WTC11 (cell line): ENCODE data around the gene ATP6V0D1. TPM values are rescaled to one million over a fixed set of nuclear protein-coding genes. Genes with fewer than 3 reads are reported as not detected.

Experiments
- ATAC-seq: fragments of 200-7000 bp; cut with Tn5 transposase; 2 replicates; pipeline ENCODE4 v1.10.0; 2021; ENCODE audit warnings: mild to moderate bottlenecking, moderate library complexity
- CTCF ChIA-PET: fragments of 300-600 bp; sonication (Branson Sonifier 250); formaldehyde crosslinking; loops from one replicate; lab custom pipeline; 2021; ENCODE audit warnings: antibody characterized with exemption; lab: Charles Lee
- POLR2A ChIA-PET: fragments of 350-600 bp; sonication (Branson Sonifier 250); formaldehyde crosslinking; loops from one replicate; lab custom pipeline; 2021; ENCODE audit warnings: antibody characterized with exemption; lab: Charles Lee
- DNase-seq: peaks from one replicate; pipeline ENCODE4 v3.0.0; 2021; ENCODE audit warnings: low spot score
- H3K27ac Mint-ChIP-seq: 2 replicates; pipeline ENCODE4 v1.8.0; 2021; ENCODE audit warnings: mixed read lengths
- H3K27me3 Mint-ChIP-seq: 2 replicates; pipeline ENCODE4 v1.8.0; 2021; ENCODE audit warnings: low read depth, mild to moderate bottlenecking, moderate library complexity, mixed read lengths
- H3K36me3 Mint-ChIP-seq: 2 replicates; pipeline ENCODE4 v1.8.0; 2021; ENCODE audit warnings: mixed read lengths
- H3K4me1 Mint-ChIP-seq: 2 replicates; pipeline ENCODE4 v1.8.0; 2022; ENCODE audit warnings: mixed read lengths
- H3K4me3 Mint-ChIP-seq: 2 replicates; pipeline ENCODE4 v1.8.0; 2021; ENCODE audit warnings: mild to moderate bottlenecking, moderate library complexity, mixed read lengths
- H3K9me3 Mint-ChIP-seq: 2 replicates; pipeline ENCODE4 v1.8.0; 2021; ENCODE audit warnings: mixed read lengths
- CTCF ChIP-seq: fragments of 200-600 bp; IDR thresholded peaks from 2 replicates; pipeline ENCODE4 v1.8.0; 2022; ENCODE audit warnings: antibody characterized with exemption
- EMX1 ChIP-seq: fragments of 250-450 bp; sonication (Bioruptor Pico); IDR thresholded peaks from 2 replicates; pipeline ENCODE4 v1.8.0; 2021; ENCODE audit warnings: mild to moderate bottlenecking
- HMGA2 ChIP-seq: fragments of 250-450 bp; sonication (Bioruptor Pico); IDR thresholded peaks from 2 replicates; pipeline ENCODE4 v1.4.0; 2021; ENCODE audit warnings: mild to moderate bottlenecking, moderate library complexity
- JAZF1 ChIP-seq: fragments of 250-450 bp; sonication (Bioruptor Pico); IDR thresholded peaks from 2 replicates; pipeline ENCODE4 v1.9.0; 2021; ENCODE audit warnings: moderate library complexity, mild to moderate bottlenecking, inconsistent platforms
- KAT7 ChIP-seq: sonication (generic); formaldehyde crosslinking; IDR thresholded peaks from 2 replicates; pipeline ENCODE4 v1.8.1; 2023; ENCODE audit warnings: missing genetic modification reagents, mild to moderate bottlenecking, borderline replicate concordance
- NFATC4 ChIP-seq: fragments of 250-450 bp; sonication (Bioruptor Pico); IDR thresholded peaks from 2 replicates; pipeline ENCODE4 v1.9.0; 2021; ENCODE audit warnings: mild to moderate bottlenecking
- NFE2L1 ChIP-seq: sonication (generic); formaldehyde crosslinking; IDR thresholded peaks from 2 replicates; pipeline ENCODE4 v1.8.1; 2023; ENCODE audit warnings: missing genetic modification reagents
- NR1H2 ChIP-seq: sonication (generic); formaldehyde crosslinking; IDR thresholded peaks from 2 replicates; pipeline ENCODE4 v1.9.0; 2021; ENCODE audit warnings: mild to moderate bottlenecking, moderate library complexity, missing genetic modification reagents
- NR2C2 ChIP-seq: sonication (generic); formaldehyde crosslinking; IDR thresholded peaks from 2 replicates; pipeline ENCODE4 v1.8.0; 2022; ENCODE audit warnings: mild to moderate bottlenecking, missing genetic modification reagents
- SMAD3 ChIP-seq: sonication (generic); formaldehyde crosslinking; IDR thresholded peaks from 2 replicates; pipeline ENCODE4 v1.8.0; 2022; ENCODE audit warnings: missing genetic modification reagents, mild to moderate bottlenecking, borderline replicate concordance
- TCF7 ChIP-seq: sonication (generic); formaldehyde crosslinking; IDR thresholded peaks from 2 replicates; pipeline ENCODE4 v1.8.0; 2022; ENCODE audit warnings: mild to moderate bottlenecking, low read depth, missing genetic modification reagents, moderate library complexity
- TEAD1 ChIP-seq: sonication (generic); formaldehyde crosslinking; IDR thresholded peaks from 2 replicates; pipeline ENCODE4 v1.8.0; 2022; ENCODE audit warnings: mild to moderate bottlenecking, missing genetic modification reagents
- TEAD4 ChIP-seq: sonication (generic); formaldehyde crosslinking; IDR thresholded peaks from 2 replicates; pipeline ENCODE4 v1.8.0; 2022; ENCODE audit warnings: mild to moderate bottlenecking, missing genetic modification reagents
- ZMAT4 ChIP-seq: fragments of 250-450 bp; sonication (Bioruptor Pico); IDR thresholded peaks from 2 replicates; pipeline ENCODE4 v1.9.0; 2021; ENCODE audit warnings: mild to moderate bottlenecking
- ZNF121 ChIP-seq: sonication (generic); formaldehyde crosslinking; IDR thresholded peaks from 2 replicates; pipeline ENCODE4 v1.8.0; 2023; ENCODE audit warnings: missing genetic modification reagents
- ZNF423 ChIP-seq: fragments of 250-450 bp; sonication (Bioruptor Pico); IDR thresholded peaks from 2 replicates; pipeline ENCODE4 v2.1.2; 2022; ENCODE audit warnings: mild to moderate bottlenecking, moderate library complexity
- ZNF512 ChIP-seq: sonication (generic); formaldehyde crosslinking; IDR thresholded peaks from 2 replicates; pipeline ENCODE4 v1.8.1; 2022; ENCODE audit warnings: missing genetic modification reagents, borderline replicate concordance
- total RNA-seq: library from RNA; stranded (reverse); gene quantifications from 3 replicates; pipeline ENCODE4 v1.2.3, GENCODE V29; 2021
- TF ChIP-seq, protein P1 (sequence below): sonication (generic); formaldehyde crosslinking; IDR thresholded peaks from 2 replicates; pipeline ENCODE4 v1.8.1; 2023; ENCODE audit warnings: mild to moderate bottlenecking, moderate library complexity, missing genetic modification reagents
- TF ChIP-seq, protein P2 (sequence below): sonication (generic); formaldehyde crosslinking; IDR thresholded peaks from 2 replicates; pipeline ENCODE4 v1.8.1; 2023; ENCODE audit warnings: mild to moderate bottlenecking, missing genetic modification reagents
- TF ChIP-seq, protein P3 (sequence below): sonication (generic); formaldehyde crosslinking; IDR thresholded peaks from 2 replicates; pipeline ENCODE4 v1.8.0; 2022; ENCODE audit warnings: mild to moderate bottlenecking, missing genetic modification reagents

The ATP6V0D1 gene
- total RNA-seq, 1 experiment from 2014 or later, result 44.1 TPM

DNA sequence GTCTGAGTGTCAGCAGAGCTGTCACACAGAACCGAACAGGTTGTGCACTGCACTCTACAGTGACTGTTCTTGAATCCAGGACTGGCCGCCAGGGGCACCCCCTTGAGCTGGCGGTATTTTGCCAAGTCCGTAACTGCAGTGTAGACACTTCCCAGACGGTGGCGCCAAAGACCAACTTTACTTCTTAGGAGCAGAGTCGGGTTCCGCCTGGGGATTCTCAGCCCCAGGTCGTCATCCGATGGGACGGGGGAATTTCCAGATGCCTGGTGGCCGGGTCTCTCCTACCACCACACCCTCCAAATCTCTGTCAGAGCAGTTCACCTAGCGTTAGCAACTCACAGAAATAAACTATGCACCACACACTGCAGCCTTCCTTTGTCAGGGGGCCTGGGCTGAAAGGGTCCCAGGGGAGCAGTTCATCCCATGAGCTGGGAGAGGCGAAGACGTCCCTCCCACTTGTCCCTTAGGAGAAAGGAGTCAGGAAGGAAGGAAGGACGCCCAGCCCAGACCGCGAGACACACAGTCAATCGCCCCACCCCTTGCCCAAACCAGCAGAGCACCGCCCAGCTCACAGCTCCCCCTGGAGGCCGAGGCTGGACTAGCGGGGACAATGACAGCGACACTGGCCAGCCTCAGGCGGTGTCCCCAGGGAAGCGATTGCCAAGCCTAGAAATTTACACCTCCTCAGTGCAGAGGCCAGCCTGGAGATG, 40.3 kb upstream of the ATP6V0D1 start (continued):
- TF ChIP-seq, protein P1, sequence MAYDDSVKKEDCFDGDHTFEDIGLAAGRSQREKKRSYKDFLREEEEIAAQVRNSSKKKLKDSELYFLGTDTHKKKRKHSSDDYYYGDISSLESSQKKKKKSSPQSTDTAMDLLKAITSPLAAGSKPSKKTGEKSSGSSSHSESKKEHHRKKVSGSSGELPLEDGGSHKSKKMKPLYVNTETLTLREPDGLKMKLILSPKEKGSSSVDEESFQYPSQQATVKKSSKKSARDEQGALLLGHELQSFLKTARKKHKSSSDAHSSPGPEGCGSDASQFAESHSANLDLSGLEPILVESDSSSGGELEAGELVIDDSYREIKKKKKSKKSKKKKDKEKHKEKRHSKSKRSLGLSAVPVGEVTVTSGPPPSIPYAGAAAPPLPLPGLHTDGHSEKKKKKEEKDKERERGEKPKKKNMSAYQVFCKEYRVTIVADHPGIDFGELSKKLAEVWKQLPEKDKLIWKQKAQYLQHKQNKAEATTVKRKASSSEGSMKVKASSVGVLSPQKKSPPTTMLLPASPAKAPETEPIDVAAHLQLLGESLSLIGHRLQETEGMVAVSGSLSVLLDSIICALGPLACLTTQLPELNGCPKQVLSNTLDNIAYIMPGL (CRISPR knock-in tag), result peak; percentile 76
- TF ChIP-seq CTCF, result peak; percentile 72
- TF ChIP-seq SMAD3, result no peak
- TF ChIP-seq JAZF1, result no peak
- TF ChIP-seq, protein P2, sequence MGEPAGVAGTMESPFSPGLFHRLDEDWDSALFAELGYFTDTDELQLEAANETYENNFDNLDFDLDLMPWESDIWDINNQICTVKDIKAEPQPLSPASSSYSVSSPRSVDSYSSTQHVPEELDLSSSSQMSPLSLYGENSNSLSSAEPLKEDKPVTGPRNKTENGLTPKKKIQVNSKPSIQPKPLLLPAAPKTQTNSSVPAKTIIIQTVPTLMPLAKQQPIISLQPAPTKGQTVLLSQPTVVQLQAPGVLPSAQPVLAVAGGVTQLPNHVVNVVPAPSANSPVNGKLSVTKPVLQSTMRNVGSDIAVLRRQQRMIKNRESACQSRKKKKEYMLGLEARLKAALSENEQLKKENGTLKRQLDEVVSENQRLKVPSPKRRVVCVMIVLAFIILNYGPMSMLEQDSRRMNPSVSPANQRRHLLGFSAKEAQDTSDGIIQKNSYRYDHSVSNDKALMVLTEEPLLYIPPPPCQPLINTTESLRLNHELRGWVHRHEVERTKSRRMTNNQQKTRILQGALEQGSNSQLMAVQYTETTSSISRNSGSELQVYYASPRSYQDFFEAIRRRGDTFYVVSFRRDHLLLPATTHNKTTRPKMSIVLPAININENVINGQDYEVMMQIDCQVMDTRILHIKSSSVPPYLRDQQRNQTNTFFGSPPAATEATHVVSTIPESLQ (CRISPR knock-in tag), result no peak
- TF ChIP-seq HMGA2 (CRISPR knock-in tag), result no peak
- TF ChIP-seq NFE2L1 (CRISPR knock-in tag), result no peak
- no peak for TF ChIP-seq TCF7
- TF ChIP-seq NR2C2, result no peak
- TF ChIP-seq, protein P3, sequence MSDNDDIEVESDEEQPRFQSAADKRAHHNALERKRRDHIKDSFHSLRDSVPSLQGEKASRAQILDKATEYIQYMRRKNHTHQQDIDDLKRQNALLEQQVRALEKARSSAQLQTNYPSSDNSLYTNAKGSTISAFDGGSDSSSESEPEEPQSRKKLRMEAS, result no peak
- TF ChIP-seq NFATC4 (CRISPR knock-in tag), result no peak

DNA sequence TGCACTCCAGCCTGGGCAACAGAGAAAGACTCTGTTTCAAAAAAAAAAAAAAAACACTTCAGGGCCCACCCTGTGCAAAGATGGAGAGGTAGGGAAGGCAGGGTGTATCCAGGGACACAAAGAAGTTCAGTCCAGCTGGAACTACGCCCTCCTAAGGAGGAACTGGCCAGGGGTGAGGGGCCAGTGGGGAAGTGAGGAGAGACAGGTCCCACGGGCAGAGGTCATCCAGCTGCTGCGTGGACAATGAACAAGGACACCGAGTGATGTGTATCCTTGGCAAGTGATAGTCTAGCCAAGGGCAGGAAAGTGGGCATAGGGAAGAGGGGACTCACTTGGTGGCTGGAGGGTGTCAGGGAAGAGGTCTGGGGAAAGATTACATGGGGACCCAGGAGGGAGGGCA, 38.3 kb upstream of the ATP6V0D1 start:
- Mint-ChIP-seq H3K36me3 (no peaks in the 10 kb centered on the region), H3K4me1 (no peaks in the 10 kb centered on the region), H3K4me3 (no peak overlapping the region), H3K27me3 (peaks cover 76% of the 10 kb centered on the region), H3K9me3 (no peaks in the 10 kb centered on the region), H3K27ac (no peak overlapping the region)
- POLR2A ChIA-PET, result interaction anchor here (0.7 kb wide), 1 partner anchor 168 kb away, joined by 3 read pairs; no protein-coding TSS in a partner anchor
- no peak for ATAC-seq
- CTCF ChIA-PET, result interaction anchor here (0.9 to 4.5 kb wide), 5 partner anchors 16 to 144 kb away, joined by 5 to 184 read pairs (median 45); partner anchors contain the start of gene RIPOR1
- no peak for DNase-seq
- TF ChIP-seq ZNF121 (no peak), EMX1 (CRISPR knock-in tag) (no peak), KAT7 (no peak), NFE2L1 (CRISPR knock-in tag) (no peak), ZNF423 (CRISPR knock-in tag) (no peak)
- TF ChIP-seq, protein P1 (CRISPR knock-in tag), result no peak

GRCh38 chr16:67518676-67519075, 37.7 kb upstream of the ATP6V0D1 start:
- Mint-ChIP-seq H3K9me3 (no peaks in the 10 kb centered on the region), H3K4me1 (no peaks in the 10 kb centered on the region), H3K36me3 (no peaks in the 10 kb centered on the region), H3K4me3 (no peak overlapping the region), H3K27me3 (peaks cover 70% of the 10 kb centered on the region), H3K27ac (no peak overlapping the region)
- DNase-seq (no peak), ATAC-seq (no peak)
- CTCF ChIA-PET, result interaction anchor here (0.9 to 4.5 kb wide), 2 partner anchors 17 to 24 kb away, joined by 5 to 184 read pairs; partner anchors contain the start of gene RIPOR1
- POLR2A ChIA-PET, result interaction anchor here (0.7 kb wide), 1 partner anchor 168 kb away, joined by 3 read pairs; no protein-coding TSS in a partner anchor
- TF ChIP-seq TEAD4 (CRISPR knock-in tag) (no peak), NR1H2 (CRISPR knock-in tag) (no peak), TEAD1 (CRISPR knock-in tag) (no peak), ZNF121 (no peak), ZNF512 (CRISPR knock-in tag) (no peak), EMX1 (CRISPR knock-in tag) (no peak), ZMAT4 (CRISPR knock-in tag) (no peak)
